GM23248 (cell line): ENCODE data around the gene ARFGAP1.

Source experiments
- EZH2 ChIP-seq: fragments of 200-600 bp; sonication (generic); IDR thresholded peaks from 2 replicates; pipeline ENCODE4 v1.6.1; 2018; ENCODE audit warnings: antibody characterized with exemption, mild to moderate bottlenecking; ENCODE audit not compliant: insufficient read depth, poor library complexity, severe bottlenecking
- EZH2phosphoT487 ChIP-seq: fragments of 200-600 bp; sonication (generic); IDR thresholded peaks from 2 replicates; pipeline ENCODE4 v1.6.1; 2018; ENCODE audit warnings: antibody characterized with exemption, moderate library complexity, mild to moderate bottlenecking, low read depth; ENCODE audit not compliant: insufficient read depth

DNA sequence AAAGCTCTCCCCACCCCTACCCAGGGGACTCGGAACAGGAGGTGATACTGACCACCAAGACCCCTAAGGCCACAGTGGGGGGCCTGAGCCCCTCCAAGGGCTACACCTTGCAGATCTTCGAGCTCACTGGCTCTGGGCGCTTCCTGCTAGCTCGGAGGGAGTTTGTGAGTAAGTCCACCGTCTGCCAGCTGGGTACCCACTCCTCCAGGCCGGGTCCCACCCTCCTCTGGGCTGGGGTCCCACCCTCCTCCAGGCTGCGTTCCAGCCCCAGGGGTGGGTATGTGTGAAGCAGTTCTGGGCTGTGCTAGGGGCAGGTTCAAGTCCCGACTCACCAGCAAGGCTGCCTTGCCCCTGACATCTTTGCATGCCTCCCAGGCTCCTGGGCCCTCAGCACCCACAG is 32.8 kb downstream of the ARFGAP1 start:
- no peak for TF ChIP-seq EZH2phosphoT487
- TF ChIP-seq EZH2: no peak
